H1 (cell line): ENCODE results near the gene MT1H. TPM values are rescaled to one million over a fixed set of nuclear protein-coding genes. Genes with fewer than 3 reads are reported as not detected.

Experiments
- CTCF ChIA-PET: fragments of 300-600 bp; sonication (Branson Sonifier 250); formaldehyde crosslinking; loops from one replicate; lab custom pipeline; 2021; ENCODE audit not compliant: partially characterized antibody; lab: Charles Lee
- POLR2A ChIA-PET: fragments of 300-600 bp; sonication (Branson Sonifier 250); formaldehyde crosslinking; loops from one replicate; lab custom pipeline; 2021; ENCODE audit warnings: inconsistent platforms; ENCODE audit not compliant: partially characterized antibody; lab: Charles Lee
- DNase-seq, 2 experiments: peaks; one replicate each; pipeline versions ENCODE4 v3.0.0 to v3.0.0-alpha.2; 2010 to 2022; ENCODE audit warnings: low spot score in 2 of 2, low read depth in 1 of 2, mixed read lengths in 1 of 2
- FAIRE-seq: peaks from 2 replicates; lab custom pipeline; 2011; peaks lifted over from hg19 to GRCh38; lab: Jason Lieb, UNC
- H2AFZ ChIP-seq: 2 replicates; pipeline ENCODE4 v1.8.1; 2012; ENCODE audit warnings: low read length, inconsistent platforms
- H2AK5ac ChIP-seq: 2 replicates; pipeline ENCODE4 v1.6.1; 2013; ENCODE audit warnings: low read depth, low read length
- H2BK120ac ChIP-seq: replicated peaks from 2 replicates; pipeline ENCODE3; 2013; ENCODE audit warnings: low read depth, low read length, inconsistent platforms
- H2BK12ac ChIP-seq: 2 replicates; pipeline ENCODE4 v1.6.1; 2013; ENCODE audit warnings: low read depth, low read length
- H2BK15ac ChIP-seq: 2 replicates; pipeline ENCODE4 v1.6.1; 2013; ENCODE audit warnings: low read length
- H2BK20ac ChIP-seq: 2 replicates; pipeline ENCODE4 v1.6.1; 2013; ENCODE audit warnings: low read length
- H2BK5ac ChIP-seq: 2 replicates; pipeline ENCODE4 v1.6.1; 2013; ENCODE audit warnings: low read depth, low read length
- H3K14ac ChIP-seq: 2 replicates; pipeline ENCODE4 v1.6.1; 2013; ENCODE audit warnings: inconsistent platforms; ENCODE audit not compliant: insufficient read length
- H3K18ac ChIP-seq: 2 replicates; pipeline ENCODE4 v1.6.1; 2013; ENCODE audit warnings: low read length; ENCODE audit errors: extremely low read depth
- H3K23ac ChIP-seq: 2 replicates; pipeline ENCODE4 v1.6.1; 2013; ENCODE audit warnings: inconsistent platforms; ENCODE audit not compliant: insufficient read length
- H3K23me2 ChIP-seq: 2 replicates; pipeline ENCODE4 v1.6.1; 2013; ENCODE audit warnings: low read depth, low read length
- H3K27ac ChIP-seq: 2 replicates; pipeline ENCODE4 v1.6.1; 2011; ENCODE audit warnings: low read depth, low read length, inconsistent platforms
- H3K27me3 ChIP-seq, 4 experiments: replicated peaks in 1 of 4; 1 replicate in 1 of 4; 2 replicates in 3 of 4; pipeline versions ENCODE4 v1.6.1 to v1.8.1; 2011 to 2013; ENCODE audit warnings: low read length in 3 of 4, mild to moderate bottlenecking in 3 of 4, inconsistent platforms in 2 of 4, mixed read lengths in 2 of 4, moderate library complexity in 1 of 4; ENCODE audit not compliant: control insufficient read depth in 3 of 4, insufficient read depth in 3 of 4; ENCODE audit errors: extremely low read depth in 1 of 4
- H3K36me3 ChIP-seq, 4 experiments: 2 replicates each; pipeline versions ENCODE4 v1.6.1 to v1.8.1; 2011 to 2013; ENCODE audit warnings: mild to moderate bottlenecking in 4 of 4, low read length in 3 of 4, moderate library complexity in 2 of 4, control low read depth in 1 of 4, inconsistent platforms in 1 of 4; ENCODE audit not compliant: insufficient read depth in 4 of 4, control insufficient read depth in 2 of 4
- H3K4ac ChIP-seq: replicated peaks from 2 replicates; pipeline ENCODE3; 2013; ENCODE audit warnings: low read length, low read depth, mixed read lengths, inconsistent platforms; ENCODE audit not compliant: insufficient read length
- H3K4me1 ChIP-seq, 4 experiments: replicated peaks in 1 of 4; 1 replicate in 1 of 4; 2 replicates in 3 of 4; pipeline versions ENCODE4 v1.6.1 to v1.8.1; 2011 to 2013; ENCODE audit warnings: low read length in 3 of 4, inconsistent platforms in 2 of 4, mixed read lengths in 1 of 4; ENCODE audit not compliant: insufficient read depth in 4 of 4, control insufficient read depth in 3 of 4
- H3K4me2 ChIP-seq, 2 experiments: 2 replicates each; pipeline versions ENCODE4 v1.6.1 to v1.8.1; 2011 to 2013; ENCODE audit warnings: low read depth in 2 of 2, low read length in 2 of 2, control low read depth in 1 of 2, inconsistent platforms in 1 of 2, mild to moderate bottlenecking in 1 of 2; ENCODE audit not compliant: insufficient read depth in 1 of 2
- H3K4me3 ChIP-seq, 4 experiments: fragments of 200-600, 300-600 bp in 1 of 4; sonication (generic), shearing (Covaris generic), sonication (Bioruptor Twin) in 1 of 4; 2 replicates each; pipeline versions ENCODE4 v1.5.1 to v1.8.1; 2011 to 2016; ENCODE audit warnings: low read length in 4 of 4, low read depth in 3 of 4, control low read depth in 2 of 4, inconsistent platforms in 2 of 4, mild to moderate bottlenecking in 2 of 4, mixed read lengths in 1 of 4, moderate library complexity in 1 of 4; ENCODE audit not compliant: insufficient read depth in 2 of 4; ENCODE audit errors: extremely low read depth in 1 of 4
- H3K56ac ChIP-seq: replicated peaks from 2 replicates; pipeline ENCODE3; 2013; ENCODE audit warnings: low read depth, mild to moderate bottlenecking, mixed read lengths, low read length, inconsistent platforms; ENCODE audit not compliant: insufficient read length
- H3K79me1 ChIP-seq: 2 replicates; pipeline ENCODE4 v1.6.1; 2013; ENCODE audit warnings: low read depth, low read length, control low read depth
- H3K79me2 ChIP-seq, 2 experiments: 2 replicates each; pipeline versions ENCODE4 v1.6.1 to v1.8.1; 2012 to 2013; ENCODE audit warnings: low read length in 2 of 2, mild to moderate bottlenecking in 2 of 2, inconsistent platforms in 1 of 2; ENCODE audit not compliant: insufficient read depth in 2 of 2, control insufficient read depth in 1 of 2
- H3K9ac ChIP-seq, 4 experiments: replicated peaks in 1 of 4; 1 replicate in 1 of 4; 2 replicates in 3 of 4; pipeline versions ENCODE4 v1.6.1 to v1.8.1; 2011 to 2013; ENCODE audit warnings: low read depth in 3 of 4, low read length in 3 of 4, control low read depth in 2 of 4, mild to moderate bottlenecking in 2 of 4, moderate library complexity in 2 of 4, inconsistent platforms in 1 of 4; ENCODE audit errors: extremely low read depth in 1 of 4
- H3K9me3 ChIP-seq, 2 experiments: 2 replicates each; pipeline versions ENCODE4 v1.6.1 to v1.8.1; 2012 to 2013; ENCODE audit warnings: mild to moderate bottlenecking in 2 of 2, moderate library complexity in 2 of 2, control low read depth in 1 of 2, inconsistent platforms in 1 of 2, low read depth in 1 of 2, low read length in 1 of 2, mixed read lengths in 1 of 2; ENCODE audit not compliant: insufficient read depth in 2 of 2
- H4K20me1 ChIP-seq, 2 experiments: replicated peaks in 1 of 2; 2 replicates each; pipeline versions ENCODE3 to v1.8.1; 2011 to 2013; ENCODE audit warnings: inconsistent platforms in 2 of 2, low read length in 2 of 2, mild to moderate bottlenecking in 1 of 2; ENCODE audit not compliant: insufficient read depth in 2 of 2, control insufficient read depth in 1 of 2
- H4K5ac ChIP-seq: 2 replicates; pipeline ENCODE4 v1.6.1; 2013; ENCODE audit warnings: low read length, low read depth, mixed read lengths, inconsistent platforms; ENCODE audit not compliant: insufficient read length
- H4K8ac ChIP-seq: 2 replicates; pipeline ENCODE4 v1.8.0; 2013; ENCODE audit warnings: mild to moderate bottlenecking, moderate library complexity, low read length, inconsistent platforms; ENCODE audit not compliant: insufficient read depth; ENCODE audit errors: extremely low read depth
- H4K91ac ChIP-seq: replicated peaks from 2 replicates; pipeline ENCODE3; 2013; ENCODE audit warnings: low read length, mixed read lengths, inconsistent platforms; ENCODE audit not compliant: insufficient read length
- BCL11A ChIP-seq, 2 experiments: IDR thresholded peaks; one replicate each; pipeline ENCODE4 v1.6.1; 2011; ENCODE audit warnings: low read depth in 2 of 2, low read length in 2 of 2, mild to moderate bottlenecking in 2 of 2
- E2F6 ChIP-seq: IDR thresholded peaks from 2 replicates; pipeline ENCODE4 v1.6.1; 2012; ENCODE audit warnings: inconsistent platforms
- EZH2 ChIP-seq: fragments of 200-600 bp; sonication (generic); IDR thresholded peaks from 2 replicates; pipeline ENCODE4 v1.7.1; 2012; ENCODE audit warnings: low read depth, mild to moderate bottlenecking, moderate library complexity, low read length, inconsistent platforms; ENCODE audit not compliant: severe bottlenecking
- KDM1A ChIP-seq: fragments of 200-600, 300-600 bp; sonication (generic); IDR thresholded peaks from 2 replicates; pipeline ENCODE4 v1.7.1; 2016; ENCODE audit warnings: mild to moderate bottlenecking, low read length, borderline replicate concordance
- KDM5A ChIP-seq: fragments of 200-600 bp; IDR thresholded peaks from 2 replicates; pipeline ENCODE4 v1.7.1; 2012; ENCODE audit warnings: mild to moderate bottlenecking, low read length, inconsistent platforms, mixed read lengths
- MAX ChIP-seq: IDR thresholded peaks from 2 replicates; pipeline ENCODE4 v1.6.1; 2012; ENCODE audit warnings: inconsistent platforms
- NRF1 ChIP-seq: IDR thresholded peaks from 2 replicates; pipeline ENCODE4 v1.6.1; 2011; ENCODE audit warnings: mild to moderate bottlenecking, low read depth, low read length, improper control_type of control experiment
- POLR2A ChIP-seq, 2 experiments: IDR thresholded peaks; 1 replicate in 1 of 2; 2 replicates in 1 of 2; pipeline ENCODE4 v1.6.1; 2011; ENCODE audit warnings: low read depth in 2 of 2, low read length in 2 of 2, mild to moderate bottlenecking in 2 of 2; ENCODE audit errors: control extremely low read depth in 1 of 2
- POU5F1 ChIP-seq: IDR thresholded peaks from 2 replicates; pipeline ENCODE4 v1.6.1; 2011; ENCODE audit warnings: low read depth, mild to moderate bottlenecking, low read length, moderate library complexity
- RNF2 ChIP-seq: fragments of 200-900, 300-1000 bp; sonication (generic); IDR thresholded peaks from 2 replicates; pipeline ENCODE4 v1.7.1; 2016; ENCODE audit warnings: borderline replicate concordance, low read depth, mild to moderate bottlenecking, antibody characterized with exemption, low read length; ENCODE audit not compliant: poor library complexity, severe bottlenecking; ENCODE audit errors: missing control alignments
- SP1 ChIP-seq: IDR thresholded peaks from 2 replicates; pipeline ENCODE4 v1.6.1; 2011; ENCODE audit warnings: low read depth, low read length
- SP4 ChIP-seq: IDR thresholded peaks from 2 replicates; pipeline ENCODE4 v1.6.1; 2012; ENCODE audit warnings: low read length, inconsistent platforms
- ZNF274 ChIP-seq: IDR thresholded peaks from 2 replicates; pipeline ENCODE4 v1.7.0; 2012; ENCODE audit warnings: low read length, borderline replicate concordance; ENCODE audit errors: extremely low read depth
- WGBS, 2 experiments: shearing (Covaris generic) in 1 of 2; methylation state at CpG; one replicate each; pipeline versions ENCODE4 v1.1.6 to v1.1.7; 2013 to 2015; ENCODE audit warnings: low lambda C conversion rate in 2 of 2, mixed read lengths in 2 of 2, inconsistent platforms in 1 of 2, low coverage in 1 of 2, missing lambda C conversion rate in 1 of 2; ENCODE audit not compliant: insufficient replicate concordance in 2 of 2, insufficient coverage in 1 of 2, insufficient read length in 1 of 2; ENCODE audit errors: extremely low coverage in 1 of 2, missing lambda C conversion rate in 1 of 2; 5-methylcytosine and 5-hydroxymethylcytosine counted together
- polyA plus RNA-seq, 7 experiments: library from polyadenylated mRNA; depleted of rRNA in 3 of 7; stranded (reverse) in 5 of 7; unstranded in 2 of 7; fragments of >200 nt in 5 of 7; fragments of 200-250 nt in 2 of 7; gene quantifications; 1 replicate in 5 of 7; 2 replicates in 1 of 7; 4 replicates in 1 of 7; pipeline versions ENCODE4 v1.2.1 to v1.2.3, GENCODE V29; 2011 to 2013; ENCODE audit warnings: missing spikeins in 2 of 7, mixed read lengths in 2 of 7
- total RNA-seq: library from RNA; stranded (reverse); fragmentation: NEBNext Ultra II Directional; extraction: Animal tissue kit (Norgen Biotek cat#: 25700); gene quantifications from 2 replicates; pipeline ENCODE4 v1.2.1, GENCODE V29; 2021

Gene MT1H
- total and polyA plus RNA-seq, 2 of the 8 experiments (the other 6 are each of a cell fraction or from before 2014, with no cell fraction given): 11.9 to 95.7 TPM

- no peak overlapping the region for H4K8ac ChIP-seq
- H3K9ac ChIP-seq: no peak overlapping the region
- H4K91ac ChIP-seq: no peak overlapping the region
- no peak overlapping the region for H2BK20ac ChIP-seq
- no peak overlapping the region for H3K23ac ChIP-seq
- FAIRE-seq (no peak), DNase-seq (no peak)
- H3K4me1 ChIP-seq: peaks cover 0 to 7% (median 4%) of the 10 kb centered on the region in 4 experiments; a peak in 2 of 7 replicates
- no peak overlapping the region for H4K5ac ChIP-seq
- peaks cover 43 to 76% (median 67%) of the 10 kb centered on the region in 4 experiments for H3K27me3 ChIP-seq
- POLR2A ChIA-PET: interaction anchor here (1.2 to 1.3 kb wide), 2 partner anchors 14 to 18 kb away, joined by 3 to 5 read pairs; no protein-coding TSS in a partner anchor
- no peak overlapping the region for H3K4me2 ChIP-seq
- no peak overlapping the region for H2AFZ ChIP-seq
- no peaks in the 10 kb centered on the region for H3K79me1 ChIP-seq
- H3K36me3 ChIP-seq: no peaks in the 10 kb centered on the region
- no peaks in the 10 kb centered on the region for H3K79me2 ChIP-seq
- no peak overlapping the region for H3K18ac ChIP-seq
- 83% methylated on average over 2 of the region's 2 CpGs; no CpG with 5 or more reads in 1 of the 2 experiments for WGBS, 2 experiments
- peaks cover 2 to 4% of the 10 kb centered on the region in 2 experiments for H4K20me1 ChIP-seq
- no peak overlapping the region for H3K14ac ChIP-seq
- no peak overlapping the region for H3K56ac ChIP-seq
- no peaks in the 10 kb centered on the region for H3K9me3 ChIP-seq
- no peak overlapping the region for H3K4ac ChIP-seq
- no peak overlapping the region for H2AK5ac ChIP-seq
- no peak overlapping the region for H2BK5ac ChIP-seq
- no peak overlapping the region for H2BK120ac ChIP-seq
- H3K27ac ChIP-seq: no peak overlapping the region
- H3K4me3 ChIP-seq: no peak overlapping the region
- no peak overlapping the region for H2BK15ac ChIP-seq
- H2BK12ac ChIP-seq: no peak overlapping the region
- H3K23me2 ChIP-seq: no peaks in the 10 kb centered on the region; the same call in 1 of the 2 replicates
- CTCF ChIA-PET: interaction anchor here (0.8 to 1.8 kb wide), 3 partner anchors 16 to 54 kb away, joined by 3 to 5 read pairs (median 4); no protein-coding TSS in a partner anchor
- TF ChIP-seq MAX: no peak
- no peak for TF ChIP-seq SP4
- TF ChIP-seq SP1: no peak
- TF ChIP-seq POLR2A (IDR thresholded peaks at IDR 0.05; ENCODE audit: control extremely low read depth in 1 of 2, low read depth in 2 of 2, low read length in 2 of 2): no peak
- TF ChIP-seq EZH2: no peak
- no peak for TF ChIP-seq POU5F1
- TF ChIP-seq KDM1A: no peak
- TF ChIP-seq RNF2: no peak
- TF ChIP-seq KDM5A: no peak
- no peak for TF ChIP-seq BCL11A (IDR thresholded peaks at IDR 0.05; ENCODE audit: low read depth in 2 of 2, low read length in 2 of 2)
- TF ChIP-seq E2F6: no peak
- TF ChIP-seq ZNF274: no peak
- no peak for TF ChIP-seq NRF1
Measured at GRCh38 chr16:56649271-56649670, 20.3 kb upstream of the MT1H start.
